Upper lobe of right lung (tissue), 1 donor: ENCODE data around the gene GHR. TPM values are rescaled to one million over a fixed set of nuclear protein-coding genes. Genes with fewer than 3 reads are reported as not detected.
A peak's percentile ranks its signal among the peaks of the same experiment; 100 is the strongest.

ENCODE experiments used
- ATAC-seq: fragments of 200-7000 bp; cut with Tn5 transposase; one replicate; pipeline ENCODE4 v1.9.1; 2020; ENCODE audit warnings: mild to moderate bottlenecking, moderate library complexity
- DNase-seq: peaks from one replicate; pipeline ENCODE4 v3.0.0-alpha.2; 2020
- H3K27ac ChIP-seq: fragments of 200-600 bp; one replicate; pipeline ENCODE4 v1.8.0; 2022
- H3K27me3 ChIP-seq: fragments of 200-600 bp; one replicate; pipeline ENCODE4 v1.8.0; 2022; ENCODE audit warnings: mild to moderate bottlenecking
- H3K36me3 ChIP-seq: fragments of 200-600 bp; one replicate; pipeline ENCODE4 v1.8.0; 2022
- H3K4me1 ChIP-seq: fragments of 200-600 bp; one replicate; pipeline ENCODE4 v1.8.0; 2022
- H3K4me3 ChIP-seq: fragments of 200-600 bp; one replicate; pipeline ENCODE4 v1.8.0; 2022; ENCODE audit warnings: mild to moderate bottlenecking
- H3K9me3 ChIP-seq: fragments of 200-600 bp; one replicate; pipeline ENCODE4 v1.8.0; 2022
- intact Hi-C: fragments of 100-400 bp; cut with DNase I; formaldehyde crosslinking; loops from one replicate; pipeline ENCODE4 v1.11.0; 2022
- total RNA-seq: library from RNA; stranded (reverse); fragmentation: NEBNext Ultra II Directional; extraction: Animal tissue kit (Norgen Biotek cat#: 25700); gene quantifications from one replicate; pipeline ENCODE4 v1.2.1, GENCODE V29; 2021
- TF ChIP-seq, protein P1 (sequence below): fragments of 200-600 bp; IDR thresholded peaks from one replicate; pipeline ENCODE4 v1.8.0; 2022; ENCODE audit warnings: antibody characterized with exemption
- donor health status: DM: no; HTN: yes; CAD: no; lungs with severe emphysema.

Gene GHR
- total RNA-seq, 1 donor from 2014 or later = 6.6 TPM

DNA sequence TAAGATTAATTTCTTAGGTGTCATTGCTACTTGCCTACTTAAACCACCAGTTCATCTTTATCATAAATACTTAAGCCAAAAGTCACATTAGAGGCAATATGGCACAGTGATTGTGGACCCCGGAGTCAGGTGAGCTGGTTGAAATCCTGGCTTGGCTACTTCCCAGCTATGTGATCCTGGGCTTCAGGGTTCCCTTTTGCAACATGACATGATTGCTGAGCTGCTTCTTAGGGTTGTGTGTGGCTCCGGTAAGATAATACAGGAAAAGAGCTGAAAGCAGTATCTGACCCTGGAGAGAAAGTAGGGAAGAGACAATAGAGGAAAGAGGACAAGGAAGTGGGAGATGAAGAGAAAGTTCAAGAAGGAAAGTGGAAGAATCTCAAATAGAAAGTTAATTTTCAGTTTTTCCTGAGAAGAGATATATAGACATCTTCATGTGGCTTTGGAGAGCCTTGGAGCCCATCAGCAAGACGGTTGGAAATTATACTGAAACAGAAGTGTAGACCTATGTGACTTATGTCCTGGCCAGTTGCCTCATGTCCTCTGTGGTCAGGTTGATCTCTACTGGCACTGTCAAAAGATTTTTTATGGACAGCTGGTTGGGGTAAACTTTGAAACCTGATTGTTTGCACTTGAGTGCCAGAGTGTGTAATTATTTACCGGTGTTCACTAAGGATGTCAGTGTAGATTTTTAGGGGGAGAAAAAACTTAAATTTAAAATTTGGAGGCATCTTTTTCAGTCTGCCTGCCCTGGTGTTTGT, 93.2 kb downstream of the GHR start:
- no peak for ATAC-seq
- Histone ChIP-seq H3K27ac (no peak overlapping the region), H3K9me3 (no peaks in the 10 kb centered on the region), H3K4me1 (no peaks in the 10 kb centered on the region), H3K27me3 (no peaks in the 10 kb centered on the region), H3K4me3 (no peak overlapping the region), H3K36me3 (no peaks in the 10 kb centered on the region)
- intact Hi-C loops = no loop called here
- TF ChIP-seq, protein P1, sequence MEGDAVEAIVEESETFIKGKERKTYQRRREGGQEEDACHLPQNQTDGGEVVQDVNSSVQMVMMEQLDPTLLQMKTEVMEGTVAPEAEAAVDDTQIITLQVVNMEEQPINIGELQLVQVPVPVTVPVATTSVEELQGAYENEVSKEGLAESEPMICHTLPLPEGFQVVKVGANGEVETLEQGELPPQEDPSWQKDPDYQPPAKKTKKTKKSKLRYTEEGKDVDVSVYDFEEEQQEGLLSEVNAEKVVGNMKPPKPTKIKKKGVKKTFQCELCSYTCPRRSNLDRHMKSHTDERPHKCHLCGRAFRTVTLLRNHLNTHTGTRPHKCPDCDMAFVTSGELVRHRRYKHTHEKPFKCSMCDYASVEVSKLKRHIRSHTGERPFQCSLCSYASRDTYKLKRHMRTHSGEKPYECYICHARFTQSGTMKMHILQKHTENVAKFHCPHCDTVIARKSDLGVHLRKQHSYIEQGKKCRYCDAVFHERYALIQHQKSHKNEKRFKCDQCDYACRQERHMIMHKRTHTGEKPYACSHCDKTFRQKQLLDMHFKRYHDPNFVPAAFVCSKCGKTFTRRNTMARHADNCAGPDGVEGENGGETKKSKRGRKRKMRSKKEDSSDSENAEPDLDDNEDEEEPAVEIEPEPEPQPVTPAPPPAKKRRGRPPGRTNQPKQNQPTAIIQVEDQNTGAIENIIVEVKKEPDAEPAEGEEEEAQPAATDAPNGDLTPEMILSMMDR = no peak
- DNase-seq = no peak

DNA sequence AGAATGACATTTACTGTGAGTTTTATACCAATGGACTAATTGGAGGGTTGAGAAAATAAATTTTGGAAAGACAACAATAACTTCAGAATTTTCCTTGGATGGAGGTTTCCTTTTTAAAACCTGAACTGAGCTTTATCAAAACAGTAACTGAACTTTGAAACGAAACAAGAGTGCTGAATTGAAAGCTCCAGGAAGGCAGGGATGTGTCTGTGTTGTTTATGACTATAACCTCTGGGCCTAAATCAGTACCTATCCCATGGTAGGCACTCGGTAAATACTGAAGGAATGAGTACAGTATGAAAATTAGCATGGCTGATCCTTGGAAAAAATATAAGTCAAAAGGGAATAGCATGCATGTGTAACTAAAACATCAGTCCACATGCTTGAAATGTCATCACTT, 93.9 kb downstream of the GHR start:
- TF ChIP-seq, protein P1 = no peak
- intact Hi-C loops = no loop called here
- Histone ChIP-seq H3K27me3 (no peaks in the 10 kb centered on the region), H3K36me3 (no peaks in the 10 kb centered on the region), H3K4me1 (no peaks in the 10 kb centered on the region), H3K9me3 (no peaks in the 10 kb centered on the region), H3K27ac (no peak overlapping the region), H3K4me3 (no peak overlapping the region)
- no peak for ATAC-seq
- DNase-seq = no peak

DNA sequence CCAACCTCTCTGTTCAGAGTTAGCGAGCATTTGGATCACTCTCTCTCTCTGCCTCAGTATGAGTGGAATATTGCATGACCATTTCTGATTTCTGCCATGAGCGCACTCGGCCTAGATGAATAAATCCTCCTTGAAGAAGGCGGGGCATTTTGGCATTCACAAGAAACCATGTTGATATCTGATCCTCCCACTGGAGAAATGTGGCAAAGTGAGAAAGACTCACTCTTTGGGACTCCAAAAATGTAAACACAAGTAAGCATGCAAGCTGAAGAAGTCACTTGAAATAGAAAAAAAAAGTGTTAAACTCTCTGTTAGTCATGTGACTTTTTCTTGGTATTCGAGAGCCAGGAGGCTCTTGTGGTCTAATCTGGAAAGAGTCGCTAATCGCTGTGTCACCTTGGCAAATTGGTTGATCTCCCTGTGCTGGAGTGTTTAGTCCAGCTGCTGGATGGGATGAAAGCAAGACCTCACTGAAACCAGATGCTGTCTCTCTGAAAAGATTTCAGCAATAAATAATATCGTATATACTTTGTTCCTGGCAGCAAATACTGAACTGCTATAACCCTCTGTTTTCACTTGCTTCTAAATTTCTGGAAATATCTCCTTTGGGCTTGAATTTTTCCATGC, 95.5 kb downstream of the GHR start:
- ATAC-seq = peak; percentile 71

DNA sequence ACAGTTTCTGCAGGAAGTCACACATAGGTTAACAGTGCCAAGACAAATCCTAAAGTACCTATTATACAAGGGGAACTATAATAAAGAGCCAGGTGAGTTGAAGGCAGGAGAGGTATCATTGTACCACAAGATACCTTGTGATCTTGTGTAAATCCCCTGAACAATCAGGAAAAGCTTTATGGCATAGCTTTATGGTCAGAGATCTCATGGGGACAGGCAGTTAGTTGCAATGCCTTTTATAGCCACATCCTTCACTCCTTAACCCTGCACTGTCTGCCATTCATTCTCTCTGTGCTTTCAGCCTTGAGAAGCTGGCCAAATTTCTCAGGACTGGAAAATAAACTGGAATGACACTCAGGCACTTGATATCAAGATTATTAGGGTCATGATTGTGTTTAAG, 97.0 kb downstream of the GHR start:
- Histone ChIP-seq H3K27me3 (no peaks in the 10 kb centered on the region), H3K4me3 (no peak overlapping the region), H3K27ac (no peak overlapping the region), H3K9me3 (no peaks in the 10 kb centered on the region), H3K4me1 (no peaks in the 10 kb centered on the region), H3K36me3 (no peaks in the 10 kb centered on the region)
- DNase-seq = no peak
- TF ChIP-seq, protein P1 = no peak
- intact Hi-C loops = no loop called here
- ATAC-seq = no peak

More for the DNA sequence above, 95.5 kb downstream of the GHR start:
- no peaks in the 10 kb centered on the region for H3K27me3 ChIP-seq
- no peaks in the 10 kb centered on the region for H3K4me1 ChIP-seq
- no peaks in the 10 kb centered on the region for H3K9me3 ChIP-seq
- no peaks in the 10 kb centered on the region for H3K36me3 ChIP-seq
- no peak for DNase-seq
- intact Hi-C loops = no loop called here
- H3K4me3 ChIP-seq = no peak overlapping the region
- H3K27ac ChIP-seq = no peak overlapping the region
- TF ChIP-seq, protein P1 = no peak

DNA sequence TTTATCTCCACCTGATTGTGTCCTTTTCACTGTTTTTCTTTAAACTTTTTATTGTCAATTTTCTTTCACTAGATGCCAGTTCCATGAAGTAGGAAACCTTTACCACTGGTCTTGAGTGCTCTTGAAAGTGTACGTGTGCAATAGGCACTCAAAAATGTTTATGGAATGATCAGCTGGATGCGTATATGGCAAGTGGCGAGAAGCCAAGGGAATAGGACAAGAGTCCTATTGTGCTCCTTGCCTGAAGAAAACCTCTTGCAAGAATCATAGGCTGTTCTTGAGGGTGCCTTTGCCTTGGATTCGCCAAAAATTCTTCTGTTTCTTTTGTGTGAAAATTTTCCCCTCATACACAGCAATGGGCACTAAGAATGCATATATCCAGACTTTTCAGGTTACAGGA, 97.7 kb downstream of the GHR start:
- Histone ChIP-seq H3K27ac (no peak overlapping the region), H3K36me3 (no peaks in the 10 kb centered on the region), H3K4me3 (no peak overlapping the region), H3K4me1 (no peaks in the 10 kb centered on the region), H3K9me3 (no peaks in the 10 kb centered on the region), H3K27me3 (no peaks in the 10 kb centered on the region)
- intact Hi-C loops = no loop called here
- TF ChIP-seq, protein P1 = no peak
- ATAC-seq (no peak), DNase-seq (no peak)
